Stimulated activated CD4-positive, alpha-beta T cell treated with anti-CD3 and anti-CD28 coated beads, Interleukin-2, amount 100 ng/mL, for 48 hours (primary cell): ENCODE results near the gene EBF3.

Experiments
- DNase-seq, 2 donors: peaks; one replicate each; pipeline ENCODE4 v3.0.0-alpha.2; 2020

The EBF3 gene

DNA sequence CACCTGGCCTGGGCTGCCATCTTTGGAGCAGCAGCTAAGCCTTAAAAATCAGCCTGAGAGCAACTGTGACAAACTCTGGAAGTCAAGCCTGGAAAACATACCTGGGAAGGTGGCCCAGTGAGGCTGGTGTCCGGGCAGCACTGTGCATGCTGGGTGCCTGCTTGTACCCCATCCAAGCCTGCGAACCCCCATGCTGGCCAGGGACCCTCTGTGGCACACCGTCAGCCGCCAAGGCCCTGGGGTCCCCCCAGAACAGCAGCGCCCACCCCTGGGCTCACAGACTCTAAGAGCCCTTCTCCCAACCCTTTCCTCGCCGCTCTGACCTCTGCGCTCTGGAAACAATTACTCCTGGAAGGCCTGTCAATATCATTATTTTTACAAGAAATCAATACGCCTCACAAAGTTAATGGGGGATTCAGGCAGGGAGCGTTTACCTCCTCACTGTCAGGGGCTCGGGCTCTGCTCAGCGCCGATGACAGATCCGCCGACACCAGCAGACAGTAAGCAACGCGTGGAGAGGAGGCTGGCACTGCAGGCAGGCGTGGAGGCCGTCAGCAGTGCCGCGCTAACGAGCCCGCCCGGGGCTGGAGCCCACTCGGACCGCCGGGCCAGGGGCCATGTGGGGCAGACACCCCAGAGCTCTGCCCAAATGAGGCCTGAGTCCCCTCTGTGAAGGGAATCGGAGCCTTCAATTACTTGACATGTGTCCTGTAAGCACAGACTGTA, 54.4 kb downstream of the EBF3 start:
- DNase-seq, result no peak

DNA sequence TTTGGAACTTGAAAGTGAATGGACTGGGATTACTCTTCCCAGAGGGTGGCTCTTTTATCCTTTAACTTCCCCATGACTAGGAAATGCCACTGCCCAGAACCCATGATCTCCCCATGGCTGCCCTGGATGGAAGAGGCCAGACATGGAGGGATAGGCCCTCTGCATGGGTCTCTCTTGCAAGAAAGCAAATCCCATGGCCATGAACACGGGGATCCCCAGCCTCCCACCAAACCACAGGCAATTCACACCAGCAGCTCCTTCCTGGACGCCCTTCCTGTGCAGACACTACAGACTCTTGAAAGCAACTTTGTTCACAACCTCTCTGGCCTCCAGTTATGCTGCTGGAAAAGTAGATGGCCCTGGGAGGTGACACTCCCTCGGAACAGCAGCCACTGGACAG, 55.0 kb downstream of the EBF3 start:
- DNase-seq, result no peak

DNA sequence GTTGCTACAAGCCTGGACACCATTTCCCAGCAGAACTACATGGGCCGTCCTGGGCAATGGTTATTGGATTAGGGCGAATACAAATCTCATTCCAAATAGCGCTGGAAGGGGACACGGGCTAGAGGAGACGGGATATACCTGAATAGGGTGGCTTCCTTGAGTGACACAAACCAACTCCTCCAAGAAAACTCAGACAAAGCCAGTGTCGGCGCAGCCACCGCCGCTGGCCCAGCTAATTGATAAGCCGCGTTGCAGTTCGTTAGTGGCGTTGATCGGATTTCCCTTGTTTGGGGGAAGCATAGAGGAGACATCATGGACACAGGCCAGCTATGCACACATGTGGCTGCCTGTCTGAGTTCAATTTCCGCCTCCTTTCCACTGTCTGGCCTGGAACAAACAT, 55.7 kb downstream of the EBF3 start:
- DNase-seq, result no peak

DNA sequence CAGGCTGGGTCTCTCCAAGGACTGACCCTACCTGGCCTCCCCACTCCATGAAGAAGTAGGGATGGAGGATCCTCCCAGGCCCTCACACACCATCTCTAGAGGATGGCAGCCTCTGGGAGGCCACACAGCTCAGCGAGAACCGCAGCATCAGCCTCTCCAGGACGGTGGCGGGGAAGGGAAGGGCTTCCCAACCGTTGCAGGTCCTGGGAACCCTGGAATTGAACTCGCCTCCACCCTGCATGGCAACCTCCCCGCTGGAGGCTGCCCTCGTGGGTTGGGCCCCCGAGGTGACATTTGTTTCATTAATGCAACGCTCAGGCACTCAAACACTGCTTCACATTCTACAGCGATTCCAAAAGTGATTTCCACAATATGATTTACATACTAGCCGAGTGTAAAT, 58.5 kb downstream of the EBF3 start:
- DNase-seq, result no peak

DNA sequence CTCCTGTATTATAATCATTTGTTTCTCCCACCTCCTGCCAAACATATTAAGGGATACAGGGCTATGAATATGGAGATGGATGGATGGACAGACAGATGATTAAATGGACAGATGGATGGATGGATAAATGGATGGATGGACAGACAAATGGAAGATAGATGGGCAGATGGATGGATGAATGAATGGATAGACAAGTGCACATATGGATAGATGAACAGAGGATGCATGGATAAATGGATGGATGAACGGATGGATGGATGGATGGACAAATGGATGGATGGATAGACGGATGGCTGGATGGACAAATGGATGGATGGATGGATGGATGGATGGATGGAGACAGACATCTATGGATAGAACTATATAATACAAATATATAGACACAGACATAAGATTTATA, 59.8 kb downstream of the EBF3 start:
- no peak for DNase-seq

DNA sequence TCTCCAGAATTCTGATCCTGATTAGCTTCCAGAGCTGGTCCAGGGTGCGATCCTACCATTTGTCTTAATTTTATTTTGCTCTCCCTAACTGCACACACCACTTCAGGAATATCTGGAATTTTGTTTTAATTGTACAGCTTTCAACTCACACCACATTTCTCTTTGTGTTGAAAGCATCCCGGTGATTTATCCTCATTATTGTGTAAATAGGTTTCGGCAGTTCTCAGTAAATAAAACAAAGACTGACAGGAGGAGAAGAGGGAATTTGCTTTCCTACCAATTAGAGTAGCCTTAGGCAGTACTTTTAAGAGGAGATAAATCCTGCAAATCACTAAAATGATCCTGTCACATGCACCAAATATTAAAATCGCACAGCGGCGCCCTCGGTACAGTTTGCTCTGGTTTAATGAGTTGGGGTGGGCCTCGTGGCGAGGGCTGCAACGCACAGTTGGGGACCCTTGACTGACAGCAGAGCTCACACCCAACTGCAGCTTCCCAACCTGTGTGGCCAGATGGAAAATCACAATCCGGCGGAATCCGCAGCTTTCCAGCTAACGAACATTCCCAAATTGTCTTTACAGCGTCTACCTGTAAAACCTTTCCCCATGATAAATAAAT, 62.6 kb downstream of the EBF3 start:
- DNase-seq, result no peak

DNA sequence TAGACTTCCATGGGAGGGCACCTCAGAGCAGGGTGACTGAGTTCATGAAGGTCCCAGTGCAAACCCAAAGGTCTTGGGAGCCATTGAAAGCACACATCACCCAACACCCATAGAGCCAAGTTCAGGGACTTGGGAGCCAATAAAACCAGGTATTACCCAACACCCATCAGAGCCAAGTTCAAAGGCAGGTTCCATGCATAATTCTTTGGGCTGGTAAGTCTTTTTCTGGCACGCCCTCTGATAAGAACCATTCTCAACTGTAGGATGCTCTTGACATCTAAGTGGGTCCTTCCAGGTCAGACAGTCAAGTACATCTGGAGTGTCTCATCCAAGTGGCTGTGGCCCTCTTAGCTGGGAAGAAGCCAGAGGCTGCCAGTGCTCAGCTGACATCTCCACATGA, 63.2 kb downstream of the EBF3 start:
- no peak for DNase-seq

DNA sequence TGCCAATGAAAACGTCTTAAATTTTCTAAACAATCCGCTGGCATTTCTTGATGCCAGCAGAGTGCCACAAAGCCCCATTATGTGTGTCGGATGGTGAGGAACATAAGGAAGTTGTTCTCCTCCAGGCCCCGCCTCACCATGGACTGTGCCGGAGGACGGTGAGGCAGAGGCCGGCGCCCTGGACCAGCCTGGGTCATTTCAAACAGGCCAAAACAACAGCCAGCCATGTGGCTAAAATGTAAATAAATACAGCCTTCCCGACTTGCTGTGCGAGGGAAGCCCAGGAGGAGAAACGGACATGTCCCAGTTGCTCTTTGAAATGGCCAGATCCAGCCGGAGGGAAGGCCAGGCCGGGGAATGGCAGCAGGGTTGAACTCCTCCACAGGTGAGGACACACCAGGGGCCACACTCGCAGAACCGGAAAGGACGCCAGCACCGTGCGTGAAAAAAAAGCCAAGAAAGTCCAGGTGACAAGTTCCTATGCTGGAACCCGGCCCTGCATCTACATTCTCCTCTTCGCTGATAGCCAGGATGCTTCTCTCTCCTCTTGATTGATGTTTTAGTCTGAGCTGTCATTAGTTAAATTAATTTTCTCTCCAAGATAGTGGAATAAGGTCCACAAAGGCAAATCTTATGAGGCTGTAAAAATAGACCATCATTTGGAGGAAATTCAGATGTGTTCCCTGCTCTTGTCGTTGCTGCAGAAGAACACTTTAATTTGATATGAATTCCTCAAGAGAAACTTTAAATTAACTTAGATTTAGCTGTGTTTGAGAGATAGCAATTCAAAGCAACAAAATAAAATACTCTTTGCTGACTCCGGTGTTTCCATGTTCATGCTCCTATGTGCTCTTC, 64.6 kb downstream of the EBF3 start:
- no peak for DNase-seq

DNA sequence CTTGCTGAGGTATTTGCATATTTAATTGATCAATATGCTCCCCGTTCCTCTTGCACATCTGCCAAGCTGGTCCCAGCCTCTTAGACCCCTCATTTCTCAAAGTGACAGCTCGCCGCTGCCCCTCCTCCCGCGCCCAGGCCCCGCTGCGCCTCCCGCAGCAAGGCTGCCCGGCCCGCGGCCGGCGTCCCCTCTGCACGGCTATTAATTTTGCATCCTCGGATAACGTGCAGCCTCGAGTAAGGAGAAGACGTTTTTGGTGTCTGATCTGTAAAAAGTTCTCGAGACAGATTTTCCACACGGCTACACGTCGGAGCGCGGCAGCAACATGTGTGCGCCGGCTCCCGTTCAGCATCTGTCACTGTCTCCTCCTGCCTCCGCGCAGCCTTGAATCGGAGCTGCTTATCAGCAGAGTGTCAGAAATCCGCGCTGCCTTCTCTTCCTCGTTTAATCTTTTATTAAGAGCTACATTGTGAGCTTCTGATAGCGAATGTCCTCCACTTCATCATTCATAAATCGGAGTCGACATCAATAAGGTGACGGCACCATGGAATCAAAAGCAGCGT, 65.3 kb downstream of the EBF3 start:
- no peak for DNase-seq

DNA sequence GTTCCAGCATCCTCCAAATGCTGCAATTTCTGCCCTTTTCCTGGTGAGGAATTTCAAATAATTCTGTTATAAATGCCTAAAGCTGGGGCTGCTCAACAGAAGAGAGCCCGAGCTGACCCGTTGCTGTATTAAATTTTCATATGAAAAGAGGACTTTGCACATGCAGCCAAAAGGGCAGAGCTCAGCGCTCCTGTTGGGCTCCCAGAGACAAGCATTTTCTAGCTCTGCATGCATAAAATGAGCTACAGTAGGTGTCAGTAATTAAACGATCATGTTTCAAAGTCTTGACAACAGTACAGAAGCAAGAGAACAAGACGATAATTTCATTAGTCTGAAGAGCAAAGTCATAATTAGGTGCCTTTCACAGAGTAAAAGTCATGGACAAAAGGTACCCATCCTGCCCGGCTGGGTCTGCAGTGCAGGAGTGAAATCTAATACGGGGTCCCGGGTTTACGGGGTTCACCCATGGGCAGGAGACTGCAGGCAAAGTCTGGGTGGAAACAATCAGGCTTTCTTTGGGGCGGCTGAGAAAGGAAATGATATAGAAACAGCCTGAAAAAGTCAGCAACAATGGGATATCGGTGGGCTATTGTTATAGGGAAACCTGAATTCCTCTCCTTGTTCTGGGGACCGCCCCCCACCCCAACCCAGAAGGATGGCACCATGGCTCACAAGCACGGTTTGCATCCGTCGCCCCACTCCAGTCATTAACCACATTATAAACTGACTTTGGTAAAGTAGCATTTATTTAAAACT, 66.0 kb downstream of the EBF3 start:
- no peak for DNase-seq

DNA sequence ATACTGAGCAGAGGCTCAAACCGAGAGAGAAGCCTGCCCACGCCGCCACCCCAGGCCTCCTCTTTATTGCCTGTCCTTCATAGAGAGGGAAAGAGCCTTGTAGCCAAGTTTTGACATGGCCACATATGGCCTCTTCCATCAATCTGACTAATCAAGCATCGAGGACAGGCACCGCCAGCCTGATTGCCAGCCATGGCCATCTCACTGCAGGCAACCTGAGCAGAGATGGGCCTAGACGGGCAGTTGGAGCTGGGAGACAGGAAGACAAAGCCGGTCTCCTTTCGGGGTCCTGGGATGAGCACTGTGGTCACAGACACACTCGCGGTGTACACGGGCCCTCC, 67.2 kb downstream of the EBF3 start:
- DNase-seq, result no peak

DNA sequence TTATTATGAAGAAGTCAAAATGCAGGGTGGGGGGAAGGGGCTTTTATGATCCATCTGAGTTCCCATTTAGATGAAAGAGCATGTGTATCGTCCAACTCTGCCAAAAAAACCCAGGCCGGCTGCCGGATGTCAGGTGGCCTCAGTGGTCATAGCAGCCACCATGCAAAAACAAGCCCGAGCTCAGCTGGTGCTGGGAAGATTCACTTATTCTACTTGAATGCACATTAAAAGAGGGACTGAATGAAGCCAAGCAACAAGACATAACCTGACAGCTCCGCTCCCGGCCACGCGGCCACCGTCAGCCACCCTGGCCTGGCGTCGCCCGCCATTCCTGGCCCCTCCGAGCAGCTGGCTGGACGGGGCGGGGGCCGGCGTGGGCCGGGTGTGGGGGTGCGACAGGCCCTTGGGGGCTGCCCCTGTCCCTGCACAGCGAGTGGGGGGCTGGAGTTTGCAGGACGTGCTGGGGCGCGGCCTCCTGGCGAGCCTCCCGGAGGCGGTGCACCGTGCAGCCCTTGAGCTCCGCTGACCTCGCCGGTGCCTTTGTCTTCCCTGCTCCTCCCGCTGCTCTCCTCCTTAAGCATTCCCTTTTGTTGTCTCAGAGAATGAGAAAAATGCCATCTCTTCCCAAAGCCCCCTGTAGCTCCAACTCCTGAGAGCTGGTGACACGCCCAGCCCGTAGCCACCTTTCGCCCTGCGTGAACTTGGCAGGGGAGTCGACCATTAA, 67.8 kb downstream of the EBF3 start:
- DNase-seq, result no peak

DNA sequence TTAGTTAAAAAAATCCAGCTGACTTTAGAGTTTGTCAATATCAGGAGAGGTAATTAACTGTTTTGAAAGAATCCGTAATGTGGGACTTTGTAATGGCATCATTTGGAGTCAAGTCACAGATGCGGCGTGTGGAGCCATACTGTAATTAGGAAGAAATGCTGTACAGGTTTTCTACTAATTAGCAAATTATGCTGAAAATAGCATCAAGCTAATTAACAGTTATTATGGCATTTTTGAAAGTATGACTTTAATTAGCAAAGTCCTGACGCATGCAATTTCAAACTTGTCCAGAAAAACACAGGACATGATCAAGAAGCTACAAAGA, 68.3 kb downstream of the EBF3 start:
- DNase-seq, result no peak

DNA sequence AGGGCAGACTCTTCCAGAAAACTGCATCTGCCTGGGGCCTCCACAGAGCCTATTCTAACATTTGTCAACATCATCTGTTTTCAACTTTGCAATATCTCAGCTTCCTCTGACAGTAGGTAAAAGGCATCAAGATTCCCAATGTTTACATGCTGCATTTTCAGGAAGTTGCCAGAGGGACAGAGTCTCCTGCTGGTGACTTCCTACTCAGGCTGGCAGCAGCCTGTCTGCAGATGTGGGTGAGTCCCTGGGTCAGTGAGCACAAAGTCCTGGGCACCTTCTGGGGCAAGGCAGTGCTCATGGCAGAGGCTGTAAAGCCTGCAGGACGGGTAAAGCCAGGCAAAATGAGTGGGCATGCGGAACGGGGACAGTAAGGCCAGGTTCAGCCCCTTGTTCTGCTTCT, 69.4 kb downstream of the EBF3 start:
- DNase-seq, result no peak

DNA sequence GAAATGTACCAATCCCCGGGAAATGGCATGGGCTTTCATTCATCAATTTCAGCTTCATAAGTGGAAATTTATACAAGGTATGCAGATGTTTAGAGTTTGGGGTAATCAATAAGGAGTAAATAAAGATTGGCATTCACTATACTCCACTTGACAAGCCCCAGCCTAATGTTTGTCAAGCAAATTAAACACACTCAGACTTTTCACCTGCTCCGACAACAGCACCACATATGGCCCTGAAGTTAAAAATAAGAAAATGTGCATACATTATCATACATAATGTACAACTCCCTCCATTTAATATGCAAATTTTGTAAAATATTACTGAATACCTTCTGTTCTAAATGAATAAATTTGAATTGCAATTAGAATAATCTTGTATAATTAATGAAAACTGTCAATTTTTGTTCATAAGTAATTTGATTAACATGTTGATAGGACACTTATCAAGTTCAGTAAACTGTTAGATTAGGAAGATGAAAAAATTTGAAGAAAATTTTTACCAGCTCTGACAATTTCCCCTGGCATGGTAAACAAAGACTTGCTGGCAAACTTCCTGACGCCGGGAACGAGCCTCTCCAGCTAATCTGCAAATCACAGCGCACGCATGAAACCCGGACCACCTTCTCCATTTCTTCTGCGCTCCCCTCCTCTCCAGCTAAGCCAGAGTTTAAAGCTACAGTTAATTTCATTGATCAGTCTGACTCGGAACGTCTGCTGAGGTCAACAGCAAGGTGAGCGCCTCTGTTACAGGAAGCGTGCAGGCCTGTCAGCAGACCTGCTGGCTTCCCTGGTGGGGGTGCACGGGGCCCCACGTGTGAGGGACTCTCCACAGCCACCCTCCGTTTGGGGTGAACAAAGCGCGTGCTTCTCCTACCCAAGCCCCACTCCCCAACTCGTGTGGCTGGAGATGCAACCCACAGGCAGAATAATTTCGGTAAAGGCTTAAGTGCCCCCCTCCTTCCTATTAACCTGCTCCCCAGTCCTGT, 70.7 kb downstream of the EBF3 start:
- no peak for DNase-seq

DNA sequence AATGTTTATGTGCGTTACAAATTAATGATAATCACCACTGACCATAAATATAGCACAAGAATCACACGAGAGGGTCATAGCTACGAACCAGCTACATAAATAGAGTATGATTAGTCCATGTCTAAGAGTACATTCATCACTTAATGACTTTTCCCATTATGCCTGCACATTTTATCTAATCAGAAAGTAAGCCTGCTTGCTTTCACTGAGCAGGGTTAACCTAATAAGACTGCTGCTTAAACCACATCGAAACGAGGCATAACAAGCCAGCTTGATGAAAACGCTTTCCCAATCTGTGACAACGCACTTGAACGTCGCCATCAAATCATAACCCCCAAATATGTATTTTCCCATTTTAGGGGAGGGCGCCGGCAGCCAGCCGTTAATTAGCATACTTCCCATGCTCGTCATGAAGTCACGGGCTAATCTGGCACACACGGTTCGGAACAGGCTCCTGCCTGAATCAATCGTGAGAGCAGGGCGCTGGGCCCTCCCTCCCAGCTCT, 71.5 kb downstream of the EBF3 start:
- DNase-seq, result no peak

DNA sequence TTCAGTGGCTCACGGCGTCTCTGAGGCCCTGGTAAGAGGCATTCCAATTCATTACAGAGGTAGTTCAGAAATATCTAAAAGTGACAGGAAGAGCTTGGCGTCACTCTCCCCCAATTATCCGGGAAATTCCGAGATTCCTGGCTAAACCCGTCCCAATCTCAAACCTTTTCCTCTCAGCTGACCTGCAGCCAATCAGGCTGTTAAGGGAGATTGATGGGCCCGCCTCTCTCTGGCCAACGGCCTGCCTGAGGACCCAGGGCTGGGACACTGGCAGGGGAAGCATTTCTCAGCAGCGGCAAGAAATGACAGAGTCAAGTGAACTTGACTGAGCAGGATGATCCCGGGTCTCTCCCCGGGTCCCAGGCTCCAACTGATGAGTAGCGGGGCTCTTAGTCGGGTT, 72.3 kb downstream of the EBF3 start:
- no peak for DNase-seq

DNA sequence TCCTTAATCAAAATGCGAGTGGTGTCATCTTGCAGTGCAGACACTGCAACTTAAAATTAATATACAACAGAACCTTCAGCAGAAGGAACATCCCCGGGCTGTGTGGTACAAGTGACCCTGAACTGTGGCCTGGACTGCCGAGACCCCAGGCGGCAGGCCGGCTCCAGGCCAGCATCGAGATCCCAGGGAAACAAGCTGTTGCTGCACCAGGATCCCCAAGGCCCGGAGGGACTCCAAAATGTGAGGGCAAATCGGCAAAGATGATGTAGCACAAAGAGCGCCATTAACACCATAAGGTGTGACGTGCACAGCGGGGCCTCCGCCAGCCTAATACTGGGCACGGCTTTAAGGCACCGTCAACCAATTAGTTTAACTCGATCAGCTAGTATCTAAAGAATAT, 73.9 kb downstream of the EBF3 start:
- DNase-seq, result no peak

DNA sequence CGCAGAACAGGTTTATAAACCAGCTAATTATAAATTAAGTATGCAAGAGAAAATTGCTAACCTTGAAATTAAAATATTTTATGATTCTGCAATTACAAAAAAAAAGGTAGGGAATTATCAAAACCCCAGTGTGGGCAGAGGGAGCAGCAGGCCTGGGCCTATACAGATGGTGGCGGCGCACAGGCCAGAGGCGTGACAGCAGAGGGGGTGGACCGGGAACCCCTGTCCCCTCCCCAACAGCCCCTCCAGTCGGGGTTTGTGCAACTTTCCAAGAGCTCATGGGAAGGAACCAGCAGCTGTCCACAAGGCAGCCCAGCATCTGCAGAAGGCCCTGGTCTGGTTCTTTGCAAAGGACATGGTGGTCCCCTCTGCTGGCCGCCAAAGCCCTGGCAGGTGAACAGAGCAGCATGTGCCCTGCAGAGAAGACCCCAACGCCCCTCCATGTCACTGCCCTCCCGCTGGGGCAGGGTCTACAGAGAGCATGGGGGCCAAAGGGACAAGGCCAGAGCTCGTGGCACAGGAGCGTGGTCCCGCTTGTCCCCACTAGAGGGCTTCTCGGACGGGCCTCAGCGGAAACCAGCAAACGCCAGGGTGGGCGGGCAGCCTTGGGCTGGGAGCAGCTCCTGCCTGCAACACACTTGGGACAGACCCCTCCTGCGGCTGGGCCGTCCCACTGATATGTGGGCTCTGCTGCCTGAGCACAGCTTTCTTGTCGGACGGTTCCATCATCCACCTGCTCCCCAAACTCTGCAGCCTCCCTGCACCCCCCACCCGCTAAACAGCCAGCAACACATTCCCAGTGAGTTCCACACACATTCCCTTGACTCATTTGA, 75.1 kb downstream of the EBF3 start:
- DNase-seq, result peak; percentile 44 to 50
